Activated CD4-positive, alpha-beta T cell treated with anti-CD3 and anti-CD28 coated beads, Interleukin-2, amount 10 ng/mL, durations not matched to agents 24 days and 14 days (primary cell): ENCODE results near the gene SURF2. TPM values are rescaled to one million over a fixed set of nuclear protein-coding genes. Genes with fewer than 3 reads are reported as not detected.

Source experiments
- total RNA-seq: library from RNA; stranded (reverse); gene quantifications from 2 replicates; pipeline ENCODE4 v1.2.3, GENCODE V29; 2022

SURF2 gene
- total RNA-seq, 1 donor from 2014 or later, result 28.5 TPM

Other genes with a start within 250 kb of the SURF2 start
- 93.0 and 96.7 TPM in 2 replicates for gene RALGDS, start 235.3 kb upstream of the SURF2 start, total RNA-seq
- 6.8 and 8.2 TPM in 2 replicates for gene GBGT1, start 192.6 kb upstream of the SURF2 start, total RNA-seq
- not detected in 2 replicates for gene OBP2B, start 147.3 kb upstream of the SURF2 start, total RNA-seq
- 0.36 and 0.58 TPM in 2 replicates for gene ABO, start 81.3 kb upstream of the SURF2 start, total RNA-seq
- 27.4 and 28.8 TPM in 2 replicates for gene SURF6, start 20.4 kb upstream of the SURF2 start, total RNA-seq
- gene MED22, start 8.4 kb upstream of the SURF2 start, total RNA-seq, result 39.5 and 45.0 TPM in 2 replicates
- 2,650 and 2,658 TPM in 2 replicates for gene RPL7A, start 8.3 kb upstream of the SURF2 start, total RNA-seq
- gene SURF1, start 63 bp upstream of the SURF2 start, total RNA-seq, result 29.8 and 33.2 TPM in 2 replicates
- gene SURF4, start 19.5 kb downstream of the SURF2 start, total RNA-seq, result 235 and 240 TPM in 2 replicates
- 0.16 and 0.33 TPM in 2 replicates for gene STKLD1, start 19.8 kb downstream of the SURF2 start, total RNA-seq
- 39.9 and 42.3 TPM in 2 replicates for gene REXO4, start 61.5 kb downstream of the SURF2 start, total RNA-seq
- 1.3 and 1.5 TPM in 2 replicates for gene ADAMTS13, start 65.8 kb downstream of the SURF2 start, total RNA-seq
- gene CACFD1, start 103.4 kb downstream of the SURF2 start, total RNA-seq, result 0.40 and 0.70 TPM in 2 replicates
- gene SLC2A6, start 122.5 kb downstream of the SURF2 start, total RNA-seq, result 3.2 and 4.0 TPM in 2 replicates
- not detected in 2 replicates for gene MYMK, start 168.4 kb downstream of the SURF2 start, total RNA-seq
- not detected in 2 replicates for gene ADAMTSL2, start 178.2 kb downstream of the SURF2 start, total RNA-seq